Epithelial cell of proximal tubule (primary cell): Measurements from ENCODE around the gene PARP3. TPM values are rescaled to one million over a fixed set of nuclear protein-coding genes. Genes with fewer than 3 reads are reported as not detected.
A peak's percentile ranks its signal among the peaks of the same experiment; 100 is the strongest.

Experiments
- DNase-seq: peaks from one replicate; pipeline ENCODE4 v3.0.0-alpha.2; 2011; ENCODE audit warnings: low read depth
- H3K4me3 ChIP-seq: 2 replicates; pipeline ENCODE4 v1.5.1; 2011; ENCODE audit warnings: low read depth, mild to moderate bottlenecking, low read length
- total RNA-seq: library from RNA; depleted of rRNA; stranded (reverse); fragments of >200 nt; gene quantifications from 2 replicates; pipeline ENCODE4 v1.2.3, GENCODE V29; 2015
- TF ChIP-seq, protein P1 (sequence below): conservative IDR thresholded peaks from 2 replicates; pipeline ENCODE4 v1.5.1; 2012; ENCODE audit warnings: low read depth, mild to moderate bottlenecking, low read length

Gene PARP3
- total RNA-seq, 1 donor from 2014 or later = 18.8 TPM

DNA sequence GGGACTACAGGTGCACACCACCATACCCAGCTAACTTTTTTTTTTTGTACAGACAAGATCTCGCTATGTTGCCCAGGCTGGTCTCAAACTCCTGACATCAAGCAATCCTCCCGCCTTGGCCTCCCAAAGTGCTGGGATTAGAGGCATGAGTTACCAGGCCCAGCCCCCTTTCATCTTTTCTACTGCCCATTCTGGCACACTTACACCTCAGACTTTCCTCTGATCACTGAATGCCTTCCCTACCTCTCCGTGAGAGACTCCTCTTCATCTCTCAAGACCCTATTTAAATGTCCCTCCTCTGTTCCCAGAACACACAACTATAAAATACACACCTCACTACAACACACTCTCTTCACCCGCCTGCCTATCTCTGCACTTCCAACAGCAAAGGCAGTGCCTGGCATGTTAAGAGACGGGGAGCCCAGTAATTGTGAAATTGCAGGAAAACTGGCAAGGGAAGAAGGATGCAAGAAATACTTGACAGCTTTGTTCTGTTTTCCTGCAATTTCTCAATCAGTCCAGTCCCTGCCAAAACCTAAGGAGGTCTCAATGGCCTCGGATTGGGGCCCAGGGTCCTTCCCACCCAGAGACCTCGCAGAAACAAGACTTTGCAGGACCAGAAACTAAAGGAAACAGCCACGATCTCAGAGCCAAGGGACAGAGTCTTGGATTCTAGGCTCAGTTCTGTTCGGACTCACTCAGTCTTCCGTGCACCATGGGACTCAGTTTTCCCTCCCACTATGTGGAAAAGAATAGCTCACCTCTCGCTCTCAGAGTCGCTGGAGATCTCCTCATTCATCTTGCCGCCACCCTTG is 1.3 kb upstream of the PARP3 start:
- DNase-seq = no peak
- H3K4me3 ChIP-seq = peak overlapping the region; percentile 77
- TF ChIP-seq, protein P1, sequence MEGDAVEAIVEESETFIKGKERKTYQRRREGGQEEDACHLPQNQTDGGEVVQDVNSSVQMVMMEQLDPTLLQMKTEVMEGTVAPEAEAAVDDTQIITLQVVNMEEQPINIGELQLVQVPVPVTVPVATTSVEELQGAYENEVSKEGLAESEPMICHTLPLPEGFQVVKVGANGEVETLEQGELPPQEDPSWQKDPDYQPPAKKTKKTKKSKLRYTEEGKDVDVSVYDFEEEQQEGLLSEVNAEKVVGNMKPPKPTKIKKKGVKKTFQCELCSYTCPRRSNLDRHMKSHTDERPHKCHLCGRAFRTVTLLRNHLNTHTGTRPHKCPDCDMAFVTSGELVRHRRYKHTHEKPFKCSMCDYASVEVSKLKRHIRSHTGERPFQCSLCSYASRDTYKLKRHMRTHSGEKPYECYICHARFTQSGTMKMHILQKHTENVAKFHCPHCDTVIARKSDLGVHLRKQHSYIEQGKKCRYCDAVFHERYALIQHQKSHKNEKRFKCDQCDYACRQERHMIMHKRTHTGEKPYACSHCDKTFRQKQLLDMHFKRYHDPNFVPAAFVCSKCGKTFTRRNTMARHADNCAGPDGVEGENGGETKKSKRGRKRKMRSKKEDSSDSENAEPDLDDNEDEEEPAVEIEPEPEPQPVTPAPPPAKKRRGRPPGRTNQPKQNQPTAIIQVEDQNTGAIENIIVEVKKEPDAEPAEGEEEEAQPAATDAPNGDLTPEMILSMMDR = no peak

DNA sequence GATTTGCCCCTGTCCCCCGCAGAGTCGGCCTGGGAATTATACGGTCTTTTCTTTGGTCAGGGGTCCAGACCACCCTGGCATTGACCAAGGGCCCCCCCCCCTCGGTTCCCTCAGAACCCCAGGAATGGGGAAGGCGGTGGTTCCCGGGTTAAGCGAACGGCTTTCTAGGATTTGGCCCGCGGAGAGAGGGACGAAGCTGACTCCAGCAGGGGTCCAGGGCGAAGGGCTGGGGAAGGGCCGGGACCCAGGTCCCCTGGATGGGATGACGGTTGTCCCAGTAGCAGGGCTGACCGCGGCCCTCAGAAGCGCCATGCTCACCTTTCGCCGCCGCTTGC is 733 bp upstream of the PARP3 start:
- no peak for DNase-seq
- TF ChIP-seq, protein P1 = no peak
- peak overlapping the region; percentile 77 for H3K4me3 ChIP-seq

DNA sequence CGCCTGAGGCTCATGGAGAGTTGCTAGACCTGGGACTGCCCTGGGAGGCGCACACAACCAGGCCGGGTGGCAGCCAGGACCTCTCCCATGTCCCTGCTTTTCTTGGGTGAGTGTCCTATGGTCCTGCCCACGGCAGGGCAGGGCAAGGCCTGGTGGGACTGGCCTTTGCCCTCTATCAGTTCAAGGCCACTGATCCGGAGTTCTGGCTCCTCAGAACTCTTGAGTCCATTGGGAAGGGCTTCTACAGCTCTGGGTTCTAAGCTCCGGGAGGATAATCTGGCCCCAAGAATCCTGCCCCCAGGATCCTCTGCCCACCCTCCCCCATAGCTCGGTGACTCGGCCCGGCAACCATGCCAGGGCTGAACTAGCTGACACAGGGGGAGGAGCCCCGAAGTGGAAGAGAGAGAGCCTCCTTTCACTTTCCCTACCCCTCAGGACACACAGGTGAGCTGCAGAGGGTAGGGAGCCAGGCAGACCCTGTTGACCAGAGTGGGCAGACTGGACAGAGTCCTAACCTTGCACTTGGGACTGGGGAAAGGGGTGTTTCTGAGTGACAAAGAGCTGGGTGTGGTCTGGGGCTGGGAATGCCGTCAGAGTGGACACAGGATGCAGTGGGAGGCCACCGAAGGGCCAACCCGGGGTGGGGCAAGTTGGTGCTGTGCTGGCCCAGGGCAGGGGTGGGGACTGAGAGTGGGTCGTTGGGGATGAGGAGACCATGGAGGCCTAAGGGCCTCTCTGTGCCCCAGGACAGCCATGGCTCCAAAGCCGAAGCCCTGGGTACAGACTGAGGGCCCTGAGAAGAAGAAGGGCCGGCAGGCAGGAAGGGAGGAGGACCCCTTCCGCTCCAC is 664 bp downstream of the PARP3 start:
- TF ChIP-seq, protein P1 = no peak
- H3K4me3 ChIP-seq = peak overlapping the region; percentile 77
- no peak for DNase-seq

DNA sequence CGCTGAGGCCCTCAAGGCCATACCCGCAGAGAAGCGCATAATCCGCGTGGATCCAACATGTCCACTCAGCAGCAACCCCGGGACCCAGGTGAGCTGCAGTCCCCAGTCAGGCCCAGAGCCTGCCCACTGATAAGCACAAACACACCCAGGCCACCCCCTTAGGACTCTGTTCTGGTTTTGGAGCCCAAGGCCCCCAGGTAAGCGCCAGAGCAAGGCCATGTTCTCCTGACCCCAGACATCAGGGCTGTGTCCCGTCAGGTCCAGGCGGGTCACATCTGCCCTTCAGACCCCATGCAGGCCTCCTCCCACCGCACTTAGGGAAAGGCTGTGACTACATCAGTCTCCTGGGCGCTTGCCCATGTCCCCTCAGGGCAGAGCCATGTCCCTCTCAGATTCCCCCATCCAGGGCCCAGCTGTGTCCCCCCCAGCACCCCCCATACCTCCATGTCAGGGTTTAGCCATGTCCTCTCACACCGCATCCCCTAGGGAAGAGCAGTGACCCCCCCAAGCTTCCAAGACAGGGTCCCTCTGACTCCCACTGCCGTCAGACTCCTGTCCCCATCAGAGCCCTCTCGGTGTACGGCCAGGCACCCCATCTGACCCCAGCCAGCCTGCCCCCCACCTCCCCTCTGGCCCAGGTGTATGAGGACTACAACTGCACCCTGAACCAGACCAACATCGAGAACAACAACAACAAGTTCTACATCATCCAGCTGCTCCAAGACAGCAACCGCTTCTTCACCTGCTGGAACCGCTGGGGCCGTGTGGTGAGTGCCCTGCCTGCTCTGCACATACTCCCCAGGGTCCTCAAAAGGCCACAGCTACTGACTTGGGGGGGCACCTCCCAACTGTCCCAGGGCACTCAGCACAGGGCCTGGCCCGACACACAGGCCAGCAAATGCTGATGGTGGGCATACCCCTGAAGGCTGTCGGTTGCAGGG is 1.6 kb downstream of the PARP3 start:
- TF ChIP-seq, protein P1 = no peak
- peak overlapping the region; percentile 77 for H3K4me3 ChIP-seq
- no peak for DNase-seq

DNA sequence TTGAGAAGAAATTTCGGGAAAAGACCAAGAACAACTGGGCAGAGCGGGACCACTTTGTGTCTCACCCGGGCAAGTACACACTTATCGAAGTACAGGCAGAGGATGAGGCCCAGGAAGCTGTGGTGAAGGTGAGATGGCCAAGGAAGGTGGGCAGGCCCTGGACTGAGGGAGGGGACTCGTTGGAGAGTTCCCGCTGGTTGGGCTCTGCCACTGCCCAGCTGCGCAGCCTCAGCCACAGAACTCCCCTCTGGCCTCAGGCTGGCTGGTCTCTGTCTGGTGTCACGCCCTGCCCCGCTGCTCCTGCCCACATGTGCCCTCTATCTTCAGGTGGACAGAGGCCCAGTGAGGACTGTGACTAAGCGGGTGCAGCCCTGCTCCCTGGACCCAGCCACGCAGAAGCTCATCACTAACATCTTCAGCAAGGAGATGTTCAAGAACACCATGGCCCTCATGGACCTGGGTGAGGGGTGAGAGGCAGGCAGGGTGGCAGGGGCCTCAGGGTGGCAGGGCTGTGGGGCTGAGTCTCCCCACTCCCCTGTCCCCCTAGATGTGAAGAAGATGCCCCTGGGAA is 2.4 kb downstream of the PARP3 start:
- TF ChIP-seq, protein P1 = no peak
- no peak overlapping the region for H3K4me3 ChIP-seq
- DNase-seq = no peak
